OCI-LY7 (cell line): ENCODE results near the gene UBE2D4. TPM values are rescaled to one million over a fixed set of nuclear protein-coding genes. Genes with fewer than 3 reads are reported as not detected.
"Not testable (repeated sequence)": the region's sequence is repeated elsewhere in the genome, so short reads cannot be mapped to it uniquely, and the experiment has no call there.

Source experiments
- BruUV-seq: library from RNA; stranded (reverse); fragments of 400-500 nt; replicated peaks from 2 replicates; lab custom pipeline; 2021; lab: Mats Ljungman, UMichigan
- CTCF ChIA-PET: fragments of 300-600 bp; sonication (Branson Sonifier 250); formaldehyde crosslinking; loops from one replicate; lab custom pipeline; 2022; ENCODE audit warnings: antibody characterized with exemption; ENCODE audit not compliant: unreplicated experiment; lab: Charles Lee
- POLR2A ChIA-PET: fragments of 300-600 bp; sonication (Branson Sonifier 250); formaldehyde crosslinking; loops from one replicate; lab custom pipeline; 2022; ENCODE audit warnings: antibody characterized with exemption; lab: Charles Lee
- DNase-seq: peaks from one replicate; pipeline ENCODE4 v3.0.0-alpha.2; 2015; ENCODE audit warnings: low spot score
- H2AFZ ChIP-seq: fragments of 200-600 bp; sonication (generic), shearing (Covaris generic); 2 replicates; pipeline ENCODE4 v1.6.1; 2014; ENCODE audit warnings: mild to moderate bottlenecking, antibody characterized with exemption, low read length, moderate library complexity
- H3K27ac ChIP-seq: fragments of 200-600 bp; sonication (generic); 2 replicates; pipeline ENCODE4 v1.5.1; 2014; ENCODE audit warnings: mixed run types, low read depth, mild to moderate bottlenecking, moderate library complexity, low read length, inconsistent platforms; ENCODE audit not compliant: poor library complexity, severe bottlenecking
- H3K36me3 ChIP-seq: fragments of 200-600 bp; sonication (generic); 2 replicates; pipeline ENCODE4 v1.6.1; 2014; ENCODE audit warnings: mild to moderate bottlenecking, antibody characterized with exemption, low read length, moderate library complexity, mixed read lengths; ENCODE audit not compliant: insufficient read depth
- H3K4me1 ChIP-seq: fragments of 200-600 bp; sonication (generic); 2 replicates; pipeline ENCODE4 v1.5.1; 2014; ENCODE audit warnings: mild to moderate bottlenecking, low read length; ENCODE audit not compliant: insufficient read depth, poor library complexity, severe bottlenecking
- H3K4me2 ChIP-seq: fragments of 200-600 bp; sonication (generic); 2 replicates; pipeline ENCODE4 v1.6.1; 2014; ENCODE audit warnings: mild to moderate bottlenecking, low read length
- H3K4me3 ChIP-seq: fragments of 200-600 bp; sonication (generic); 2 replicates; pipeline ENCODE4 v1.5.1; 2014; ENCODE audit warnings: mild to moderate bottlenecking, low read depth, low read length; ENCODE audit not compliant: poor library complexity, severe bottlenecking
- H3K79me2 ChIP-seq: fragments of 200-600 bp; sonication (generic); 2 replicates; pipeline ENCODE4 v1.6.1; 2016; ENCODE audit warnings: low read depth, mild to moderate bottlenecking, low read length, moderate library complexity, mixed read lengths; ENCODE audit not compliant: insufficient read depth
- H3K9me2 ChIP-seq: fragments of 200-600 bp; sonication (generic); 2 replicates; pipeline ENCODE4 v1.6.1; 2016; ENCODE audit warnings: mild to moderate bottlenecking, low read length, mixed read lengths; ENCODE audit not compliant: insufficient read depth
- H3K9me3 ChIP-seq: fragments of 200-600 bp; sonication (generic); 2 replicates; pipeline ENCODE4 v1.6.1; 2014; ENCODE audit warnings: mild to moderate bottlenecking, mixed run types, low read length, mixed read lengths
- H4K20me1 ChIP-seq: fragments of 200-600 bp; sonication (generic); 2 replicates; pipeline ENCODE4 v1.6.1; 2014; ENCODE audit warnings: mild to moderate bottlenecking, antibody characterized with exemption, low read length, moderate library complexity, mixed read lengths; ENCODE audit not compliant: insufficient read depth
- CTCF ChIP-seq: fragments of 200-600 bp; sonication (generic); conservative IDR thresholded peaks from 2 replicates; pipeline ENCODE4 v1.5.1; 2014; ENCODE audit warnings: mild to moderate bottlenecking, antibody characterized with exemption, low read length, moderate library complexity, mixed read lengths
- EZH2phosphoT487 ChIP-seq: fragments of 200-600 bp; sonication (generic); IDR thresholded peaks from 2 replicates; pipeline ENCODE4 v1.6.1; 2018; ENCODE audit warnings: low read depth, borderline replicate concordance, mild to moderate bottlenecking, mixed run types, antibody characterized with exemption, low read length, moderate library complexity, mixed read lengths
- intact Hi-C: fragments of 100-400 bp; cut with micrococcal nuclease; formaldehyde crosslinking; loops from one replicate; pipeline ENCODE4 v1.10.0; 2022; ENCODE audit not compliant: unreplicated experiment
- total RNA-seq, 2 experiments: library from RNA; depleted of rRNA in 1 of 2; stranded (reverse); fragments of >200 nt in 1 of 2; shearing (Covaris generic) in 1 of 2; gene quantifications; 2 replicates each; pipeline ENCODE4 v1.2.3, GENCODE V29; 2014 to 2022

The UBE2D4 gene
- total RNA-seq, 2 experiments from 2014 or later: 2.8 to 3.8 TPM

- no peak for DNase-seq
- Histone ChIP-seq H3K9me2 (no peaks in the 10 kb centered on the region), H3K79me2 (no peaks in the 10 kb centered on the region), H4K20me1 (no peaks in the 10 kb centered on the region), H3K27ac (no peak overlapping the region), H2AFZ (no peak overlapping the region), H3K36me3 (no peaks in the 10 kb centered on the region), H3K4me1 (no peaks in the 10 kb centered on the region), H3K9me3 (no peaks in the 10 kb centered on the region), H3K4me2 (peak overlapping the region; percentile 37; the same call in 1 of the 2 replicates), H3K4me3 (no peak overlapping the region)
- ChIA-PET POLR2A (interaction anchor here (0.6 kb wide), 1 partner anchor 49 kb away, joined by 3 read pairs; no protein-coding TSS in a partner anchor), CTCF (interaction anchor here (0.7 kb wide), 1 partner anchor 33 kb away, joined by 3 read pairs; no protein-coding TSS in a partner anchor)
- BruUV-seq: no TSS peak
- intact Hi-C loops: no loop called here
- TF ChIP-seq CTCF (no peak), EZH2phosphoT487 (no peak)
Observed at GRCh38 chr7:43891069-43891955, 34.9 kb upstream of the UBE2D4 start.

- no peaks in the 10 kb centered on the region for H3K79me2 ChIP-seq
- BruUV-seq: no TSS peak
- no peak overlapping the region for H3K27ac ChIP-seq
- no peaks in the 10 kb centered on the region for H4K20me1 ChIP-seq
- H3K4me2 ChIP-seq: no peak overlapping the region
- no peak for DNase-seq
- ChIA-PET POLR2A (no interaction called here), CTCF (no interaction called here)
- H3K9me2 ChIP-seq: no peaks in the 10 kb centered on the region
- H2AFZ ChIP-seq: no peak overlapping the region
- H3K4me1 ChIP-seq: no peaks in the 10 kb centered on the region
- H3K36me3 ChIP-seq: no peaks in the 10 kb centered on the region
- no peaks in the 10 kb centered on the region for H3K9me3 ChIP-seq
- intact Hi-C loops: no loop called here
- TF ChIP-seq EZH2phosphoT487 (no peak), CTCF (no peak)
- H3K4me3 ChIP-seq: no peak overlapping the region
Observed at GRCh38 chr7:43895847-43896415, 30.3 kb upstream of the UBE2D4 start.

GRCh38 chr7:43898571-43898970 lies 27.7 kb upstream of the UBE2D4 start:
- H3K4me2 ChIP-seq, BruUV-seq, H3K36me3 ChIP-seq, H2AFZ ChIP-seq, intact Hi-C loops, H3K4me1 ChIP-seq, H3K79me2 ChIP-seq, DNase-seq, H3K9me3 ChIP-seq, H3K9me2 ChIP-seq, H3K4me3 ChIP-seq, H4K20me1 ChIP-seq, H3K27ac ChIP-seq, CTCF ChIA-PET: not testable (repeated sequence)
- POLR2A ChIA-PET: interaction anchor here (0.7 kb wide), 1 partner anchor 312 kb away, joined by 3 read pairs; no protein-coding TSS in a partner anchor
